Forelimb muscle (tissue), 1 donor: ENCODE data around the gene DCANP1. TPM values are rescaled to one million over a fixed set of nuclear protein-coding genes. Genes with fewer than 3 reads are reported as not detected.

Source experiments
- DNase-seq: peaks from one replicate; pipeline ENCODE4 v3.0.0-alpha.2; 2013; ENCODE audit warnings: low read depth
- polyA plus RNA-seq: library from polyadenylated mRNA; unstranded; fragments of 120-200 nt; gene quantifications from one replicate; pipeline ENCODE4 v1.2.1, GENCODE V29; 2013; ENCODE audit not compliant: insufficient read length

DCANP1 gene
- polyA plus RNA-seq, 1 donor: 0.10 TPM

GRCh38 chr5:135441919-135442318 is 5.2 kb downstream of the DCANP1 start:
- no peak for DNase-seq

DNA sequence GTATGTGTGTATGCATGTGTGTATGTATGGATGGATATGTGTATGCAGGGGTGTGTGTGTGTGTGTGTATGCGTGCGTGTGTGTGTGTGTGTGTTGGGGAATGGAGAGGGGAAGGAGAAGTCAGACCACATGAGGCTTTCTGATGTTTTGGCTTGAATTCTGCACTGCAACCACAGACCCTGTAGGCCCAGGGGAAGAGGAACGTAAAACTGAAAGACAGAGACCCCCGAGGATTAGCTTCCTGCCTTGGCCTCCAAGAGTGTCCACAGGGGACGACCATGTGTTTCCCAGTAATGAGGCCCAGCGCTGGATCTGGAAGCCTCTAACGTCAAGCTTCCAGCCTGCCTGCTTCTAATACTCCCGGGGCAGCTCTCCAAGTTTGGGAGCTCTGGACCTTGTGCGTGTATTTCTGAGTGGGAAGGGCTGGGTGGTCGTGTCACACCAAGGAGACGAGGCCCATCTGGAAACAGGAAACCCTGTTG is 5.8 kb downstream of the DCANP1 start:
- no peak for DNase-seq

DNA sequence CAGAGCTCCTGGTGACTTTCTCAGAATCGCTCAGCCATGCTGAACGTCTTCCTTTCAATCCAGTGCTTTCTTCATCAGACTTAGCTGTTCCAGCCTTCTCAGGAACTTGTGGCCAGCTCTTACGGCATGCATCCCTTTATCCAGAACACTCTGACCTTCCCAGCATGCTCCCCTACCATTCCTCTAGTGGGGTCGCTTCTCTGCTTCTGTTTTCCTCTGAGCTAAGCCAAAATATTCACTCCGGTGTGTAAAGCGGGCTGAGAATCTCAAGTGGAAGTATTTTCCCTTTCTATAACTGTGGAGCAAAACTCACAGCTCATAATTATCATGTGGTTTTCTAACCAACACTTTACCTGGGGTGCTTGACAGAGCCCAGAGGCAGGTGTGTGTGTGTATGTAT is 6.2 kb downstream of the DCANP1 start:
- no peak for DNase-seq

DNA sequence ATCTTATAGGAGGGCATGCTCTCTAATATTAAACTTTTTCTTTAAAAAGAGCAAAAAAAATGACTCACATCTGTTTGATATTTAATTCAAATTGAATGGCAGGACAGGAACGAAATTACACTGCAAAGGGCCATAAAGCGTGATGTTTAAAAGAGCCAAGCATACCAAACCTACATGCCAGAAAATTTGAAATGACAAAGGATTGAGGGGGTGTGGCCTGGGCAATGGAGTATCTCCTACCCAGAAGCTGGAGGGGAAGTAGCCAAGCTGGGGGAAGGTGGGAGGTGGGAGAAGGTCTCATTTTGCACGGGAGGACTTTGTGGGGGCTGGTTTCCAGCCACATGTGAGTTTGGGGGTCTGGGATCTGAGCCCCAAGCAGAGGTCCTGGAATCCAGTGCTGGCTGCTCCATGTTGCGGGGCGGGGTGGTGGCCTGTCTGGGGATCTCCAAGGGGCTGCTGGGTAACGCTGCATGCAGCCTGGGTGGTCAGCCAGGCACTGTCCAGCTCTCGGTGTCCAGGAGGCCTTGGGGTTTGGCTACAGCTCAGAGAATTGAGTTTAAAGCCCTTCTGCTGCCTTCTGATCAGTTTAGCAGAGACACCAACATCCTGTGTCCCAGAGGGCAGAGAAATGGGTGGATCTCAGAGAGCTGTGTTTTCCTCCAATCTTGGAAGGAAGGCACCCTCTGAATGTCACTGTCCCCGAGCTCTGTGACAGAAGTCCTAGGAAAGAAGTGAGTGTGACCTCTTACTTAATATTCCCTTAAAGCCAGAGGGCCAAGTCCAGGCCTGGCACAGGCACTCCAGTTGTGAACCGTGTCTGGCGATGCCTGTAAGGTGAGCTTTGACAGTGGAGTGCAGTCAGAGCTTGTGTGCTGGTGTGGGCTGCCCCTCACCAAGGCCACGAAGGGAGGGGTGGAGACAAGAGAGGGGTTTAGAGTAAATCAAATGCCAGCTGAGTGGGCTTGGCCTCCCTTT is 7.6 kb downstream of the DCANP1 start:
- DNase-seq: no peak

- no peak for DNase-seq
These were observed 8.4 kb downstream of the DCANP1 start for GRCh38 chr5:135438636-135439221.

- no peak for DNase-seq
These were observed 9.2 kb downstream of the DCANP1 start for GRCh38 chr5:135437796-135438560.

- DNase-seq: no peak
These were observed 9.7 kb downstream of the DCANP1 start for GRCh38 chr5:135437422-135437795.

DNA sequence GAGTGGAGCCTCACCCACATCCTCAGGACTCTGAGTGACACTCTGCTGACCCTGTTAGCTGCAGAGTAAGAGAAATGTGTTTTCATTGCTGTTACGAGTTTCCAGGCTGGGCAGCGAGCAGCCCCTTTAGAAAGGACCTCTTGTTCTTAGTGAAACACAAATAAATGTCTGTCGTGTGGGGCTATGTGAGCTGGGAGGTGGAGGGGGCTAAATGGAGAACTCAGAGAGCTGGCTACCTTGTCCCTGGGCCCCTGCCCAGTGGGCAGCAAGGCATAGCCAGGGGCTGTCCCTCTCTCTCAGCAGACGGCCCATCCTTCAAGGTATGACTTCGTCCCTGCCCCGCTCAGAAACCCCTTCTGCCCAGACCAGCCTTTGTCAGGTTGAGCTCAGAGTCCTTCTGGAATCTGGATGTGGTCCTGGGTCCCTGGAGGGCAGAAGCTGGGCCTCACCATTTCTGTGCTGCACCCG is 10.2 kb downstream of the DCANP1 start:
- no peak for DNase-seq

GRCh38 chr5:135435467-135436330 is 11.4 kb downstream of the DCANP1 start:
- DNase-seq: no peak

GRCh38 chr5:135434591-135435466 is 12.3 kb downstream of the DCANP1 start:
- no peak for DNase-seq

- no peak for DNase-seq
These were observed 13.3 kb downstream of the DCANP1 start for GRCh38 chr5:135433681-135434426.

- DNase-seq: no peak
These were observed 15.0 kb downstream of the DCANP1 start for GRCh38 chr5:135432113-135432512.

DNA sequence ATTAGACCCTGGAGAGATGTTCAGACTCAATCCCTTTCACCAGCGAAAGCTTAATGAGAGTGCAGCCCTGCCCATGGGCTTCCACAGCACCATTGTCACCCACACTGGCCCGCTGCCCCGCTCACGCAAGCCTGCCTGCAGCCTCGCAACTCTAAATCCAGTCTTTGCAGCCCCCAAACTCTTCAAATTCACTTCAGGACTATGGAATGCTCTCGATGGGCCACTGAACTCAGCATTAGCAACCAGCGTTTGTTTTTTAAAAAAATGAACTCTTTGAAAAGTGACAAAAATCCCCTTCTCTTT is 17.1 kb downstream of the DCANP1 start:
- no peak for DNase-seq

DNA sequence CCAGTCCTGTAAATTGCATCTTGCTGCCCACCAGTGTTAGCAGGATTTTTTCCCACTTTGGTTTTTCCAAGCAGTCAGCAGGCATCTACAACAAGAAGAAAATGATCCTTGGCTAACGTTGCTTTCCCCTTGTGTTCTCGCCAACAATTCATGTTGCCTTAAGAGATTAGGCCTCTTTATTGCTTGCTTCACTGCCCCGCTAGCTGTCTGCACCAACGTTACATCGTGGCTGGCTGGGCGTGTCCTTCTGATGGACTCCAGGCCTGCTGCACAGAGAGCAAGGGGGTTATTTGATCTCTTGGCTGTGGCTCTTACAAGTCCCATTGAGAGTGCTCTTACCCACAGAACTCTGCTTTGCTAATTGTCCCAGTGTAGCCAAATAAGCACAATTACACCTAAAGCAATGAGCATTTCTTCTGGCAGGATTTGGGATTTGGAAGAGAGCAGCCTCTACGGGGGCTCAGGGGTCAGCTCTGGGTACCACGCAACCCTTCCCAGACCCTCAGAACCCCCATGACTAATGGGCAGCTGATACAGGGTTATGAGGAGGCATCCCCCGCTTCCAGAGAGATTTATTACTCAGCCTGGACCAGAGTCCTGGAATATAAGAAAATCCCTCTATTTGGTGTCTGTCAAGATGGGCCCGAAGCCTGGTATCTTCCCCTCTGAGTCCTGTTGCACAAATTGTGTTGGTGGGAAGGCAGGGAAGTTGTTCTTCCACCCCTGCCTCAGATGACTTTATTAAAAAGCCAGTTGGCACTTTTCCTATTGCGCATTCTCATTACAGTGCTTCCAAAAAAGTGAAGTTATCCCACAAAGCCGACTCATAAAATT is 17.6 kb downstream of the DCANP1 start:
- no peak for DNase-seq

- DNase-seq: no peak
These were observed 18.6 kb downstream of the DCANP1 start for GRCh38 chr5:135428586-135428985.

DNA sequence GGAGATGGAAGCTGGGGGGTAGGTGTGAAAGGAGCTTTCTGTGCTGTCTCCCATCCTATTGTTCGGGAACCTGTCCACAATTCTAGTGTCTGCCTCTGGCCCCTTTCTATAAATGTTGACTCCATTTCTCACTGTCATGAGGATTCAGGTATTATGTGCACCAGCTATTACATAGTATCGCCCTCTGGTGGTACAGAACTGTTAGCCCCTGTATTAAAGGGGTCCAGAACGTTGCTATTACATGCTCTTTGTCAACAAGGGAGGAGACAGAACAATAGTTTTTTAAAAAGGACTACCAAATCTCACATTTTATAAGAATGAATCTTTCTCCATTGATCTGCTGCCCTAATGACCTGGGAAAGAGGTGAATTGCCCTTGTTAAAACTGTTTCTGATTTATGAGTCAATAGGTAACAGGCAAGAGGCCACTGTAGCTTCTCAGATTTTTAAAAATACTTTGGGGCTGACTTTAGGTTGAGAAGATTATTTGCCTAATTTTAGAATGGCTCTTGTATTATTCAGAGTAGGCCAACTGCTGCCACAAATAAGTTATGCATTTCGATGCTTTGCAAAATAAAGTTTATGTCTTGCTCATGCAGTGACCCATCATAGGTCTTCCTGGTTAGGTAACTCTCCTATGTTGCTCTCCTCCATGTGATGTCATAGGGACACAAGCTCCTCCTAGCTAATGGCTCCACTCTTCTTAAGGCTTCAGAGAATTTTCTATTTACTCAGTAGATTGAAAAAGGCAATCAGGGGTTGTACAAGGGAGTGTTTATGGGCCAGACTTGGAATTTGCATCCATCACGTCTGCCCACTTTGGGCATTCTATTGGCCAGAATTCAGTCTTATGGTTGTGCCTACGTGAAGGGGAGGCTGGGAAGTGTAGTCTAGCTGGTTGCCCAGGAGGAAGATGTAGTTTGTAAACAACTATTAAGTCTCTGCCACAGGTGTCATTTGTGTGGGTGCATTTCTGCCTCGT is 20.8 kb downstream of the DCANP1 start:
- DNase-seq: no peak

GRCh38 chr5:135425641-135426040 is 21.5 kb downstream of the DCANP1 start:
- no peak for DNase-seq

GRCh38 chr5:135423846-135424168 is 23.3 kb downstream of the DCANP1 start:
- no peak for DNase-seq
